ENCODE measurements around the gene ZNF335. TPM values are rescaled to one million over a fixed set of nuclear protein-coding genes. Genes with fewer than 3 reads are reported as not detected.

The ZNF335 gene, protein sequence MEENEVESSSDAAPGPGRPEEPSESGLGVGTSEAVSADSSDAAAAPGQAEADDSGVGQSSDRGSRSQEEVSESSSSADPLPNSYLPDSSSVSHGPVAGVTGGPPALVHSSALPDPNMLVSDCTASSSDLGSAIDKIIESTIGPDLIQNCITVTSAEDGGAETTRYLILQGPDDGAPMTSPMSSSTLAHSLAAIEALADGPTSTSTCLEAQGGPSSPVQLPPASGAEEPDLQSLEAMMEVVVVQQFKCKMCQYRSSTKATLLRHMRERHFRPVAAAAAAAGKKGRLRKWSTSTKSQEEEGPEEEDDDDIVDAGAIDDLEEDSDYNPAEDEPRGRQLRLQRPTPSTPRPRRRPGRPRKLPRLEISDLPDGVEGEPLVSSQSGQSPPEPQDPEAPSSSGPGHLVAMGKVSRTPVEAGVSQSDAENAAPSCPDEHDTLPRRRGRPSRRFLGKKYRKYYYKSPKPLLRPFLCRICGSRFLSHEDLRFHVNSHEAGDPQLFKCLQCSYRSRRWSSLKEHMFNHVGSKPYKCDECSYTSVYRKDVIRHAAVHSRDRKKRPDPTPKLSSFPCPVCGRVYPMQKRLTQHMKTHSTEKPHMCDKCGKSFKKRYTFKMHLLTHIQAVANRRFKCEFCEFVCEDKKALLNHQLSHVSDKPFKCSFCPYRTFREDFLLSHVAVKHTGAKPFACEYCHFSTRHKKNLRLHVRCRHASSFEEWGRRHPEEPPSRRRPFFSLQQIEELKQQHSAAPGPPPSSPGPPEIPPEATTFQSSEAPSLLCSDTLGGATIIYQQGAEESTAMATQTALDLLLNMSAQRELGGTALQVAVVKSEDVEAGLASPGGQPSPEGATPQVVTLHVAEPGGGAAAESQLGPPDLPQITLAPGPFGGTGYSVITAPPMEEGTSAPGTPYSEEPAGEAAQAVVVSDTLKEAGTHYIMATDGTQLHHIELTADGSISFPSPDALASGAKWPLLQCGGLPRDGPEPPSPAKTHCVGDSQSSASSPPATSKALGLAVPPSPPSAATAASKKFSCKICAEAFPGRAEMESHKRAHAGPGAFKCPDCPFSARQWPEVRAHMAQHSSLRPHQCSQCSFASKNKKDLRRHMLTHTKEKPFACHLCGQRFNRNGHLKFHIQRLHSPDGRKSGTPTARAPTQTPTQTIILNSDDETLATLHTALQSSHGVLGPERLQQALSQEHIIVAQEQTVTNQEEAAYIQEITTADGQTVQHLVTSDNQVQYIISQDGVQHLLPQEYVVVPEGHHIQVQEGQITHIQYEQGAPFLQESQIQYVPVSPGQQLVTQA (N-terminal part only)
- 10 to 100 TPM; 13.1 to 14.6 (median 13.5) TPM for total RNA-seq (2021; fragmentation: NEBNext Ultra II Directional; extraction: Animal tissue kit (Norgen Biotek cat#: 25700))
- long read RNA-seq, partial matches to known transcripts, result 3 of 4 reads
- long read RNA-seq, other reads (novel, unspliced or antisense), result 1 of 4 reads

DNA sequence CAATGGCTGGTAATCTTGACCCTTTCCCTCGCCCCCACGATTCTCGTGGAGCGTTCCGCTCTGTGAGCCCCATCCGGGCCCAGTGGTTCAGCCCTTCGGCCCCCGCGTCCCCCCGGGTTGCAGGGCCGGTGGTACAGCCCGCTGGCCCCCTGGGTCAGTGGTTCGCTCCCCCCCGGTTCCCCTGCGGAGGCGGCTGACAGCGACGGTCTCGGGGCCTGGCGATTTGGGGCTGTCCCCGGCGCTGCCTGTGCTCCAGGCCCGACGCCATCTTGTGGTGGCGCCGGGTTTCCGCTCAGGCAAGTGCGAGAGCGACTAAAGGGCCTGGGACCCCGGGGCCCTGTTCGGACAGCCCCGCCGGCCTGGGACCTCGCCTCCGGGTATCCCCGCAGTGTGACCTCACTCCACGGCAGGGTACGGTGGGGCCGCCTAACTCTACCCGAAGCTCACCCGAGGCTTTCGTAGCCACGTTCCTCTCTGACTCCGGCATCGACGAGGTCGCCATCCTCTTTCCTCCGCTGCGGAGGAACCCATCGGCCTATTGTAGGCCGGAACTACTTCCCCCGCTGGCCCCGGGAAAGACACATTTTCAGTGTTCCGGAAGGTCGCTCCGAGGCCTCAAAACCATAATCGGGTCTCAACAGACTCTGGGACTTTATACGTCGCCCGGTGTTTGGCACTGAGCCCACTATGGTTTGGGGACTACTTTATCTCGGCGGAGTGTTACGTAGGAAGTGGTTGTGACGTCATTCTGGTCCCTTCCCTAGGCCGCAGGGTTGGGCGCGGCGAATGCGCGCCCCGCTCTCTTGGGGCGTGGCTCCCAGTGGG is at the start of gene ZNF335:
Gene ZNF335, minus strand, starts transcription at position 529 of the 825 bp plus-strand sequence. CDS start 793 bp downstream, outside the sequence.
- TF ChIP-seq, protein P1, sequence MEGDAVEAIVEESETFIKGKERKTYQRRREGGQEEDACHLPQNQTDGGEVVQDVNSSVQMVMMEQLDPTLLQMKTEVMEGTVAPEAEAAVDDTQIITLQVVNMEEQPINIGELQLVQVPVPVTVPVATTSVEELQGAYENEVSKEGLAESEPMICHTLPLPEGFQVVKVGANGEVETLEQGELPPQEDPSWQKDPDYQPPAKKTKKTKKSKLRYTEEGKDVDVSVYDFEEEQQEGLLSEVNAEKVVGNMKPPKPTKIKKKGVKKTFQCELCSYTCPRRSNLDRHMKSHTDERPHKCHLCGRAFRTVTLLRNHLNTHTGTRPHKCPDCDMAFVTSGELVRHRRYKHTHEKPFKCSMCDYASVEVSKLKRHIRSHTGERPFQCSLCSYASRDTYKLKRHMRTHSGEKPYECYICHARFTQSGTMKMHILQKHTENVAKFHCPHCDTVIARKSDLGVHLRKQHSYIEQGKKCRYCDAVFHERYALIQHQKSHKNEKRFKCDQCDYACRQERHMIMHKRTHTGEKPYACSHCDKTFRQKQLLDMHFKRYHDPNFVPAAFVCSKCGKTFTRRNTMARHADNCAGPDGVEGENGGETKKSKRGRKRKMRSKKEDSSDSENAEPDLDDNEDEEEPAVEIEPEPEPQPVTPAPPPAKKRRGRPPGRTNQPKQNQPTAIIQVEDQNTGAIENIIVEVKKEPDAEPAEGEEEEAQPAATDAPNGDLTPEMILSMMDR (IDR thresholded peaks at IDR 0.05), result peak; percentile 75
- peaks cover 5% of the 10 kb centered on the region; the same call in 1 of the 2 replicates for H3K36me3 Mint-ChIP-seq (ENCODE audit: low read depth)
- no peaks in the 10 kb centered on the region for H3K9me3 Mint-ChIP-seq
- peak within 1 kb of the TSS; percentile 86 for H3K4me3 Mint-ChIP-seq
- peak; percentile 92 for DNase-seq
- peaks cover 41% of the 10 kb centered on the region for H3K4me1 Mint-ChIP-seq (ENCODE audit: low read depth)
- peaks cover 4% of the 10 kb centered on the region for H3K27me3 Mint-ChIP-seq (ENCODE audit: insufficient read depth)
- peak within 1 kb of the TSS; percentile 100 for H3K27ac Mint-ChIP-seq

DNA sequence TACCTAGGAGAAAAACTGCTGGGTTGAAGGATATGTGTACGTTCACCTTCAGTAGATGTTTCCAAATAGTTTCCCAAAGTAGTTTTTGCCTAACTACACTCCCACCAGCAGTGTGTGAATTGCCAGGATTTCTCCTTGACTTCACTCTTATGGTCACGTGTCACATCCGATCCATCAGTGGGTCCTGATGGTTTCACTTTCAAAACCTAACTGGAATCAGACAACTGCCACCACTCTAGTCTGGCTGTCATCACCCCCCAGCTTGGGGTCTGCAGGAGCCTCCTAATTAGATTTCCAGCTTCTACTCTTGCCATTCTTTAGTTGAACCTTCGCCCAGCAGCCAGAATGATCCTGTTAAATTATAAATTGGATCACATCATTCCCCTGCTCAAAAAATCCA is 48.6 kb upstream of the ZNF335 start:
- Mint-ChIP-seq H3K4me3 (no peak overlapping the region), H3K36me3 (ENCODE audit: low read depth) (no peaks in the 10 kb centered on the region), H3K9me3 (no peaks in the 10 kb centered on the region), H3K27me3 (ENCODE audit: insufficient read depth) (peaks cover 37% of the 10 kb centered on the region), H3K4me1 (ENCODE audit: low read depth) (no peaks in the 10 kb centered on the region), H3K27ac (no peak overlapping the region)
- DNase-seq, result no peak
- TF ChIP-seq, protein P1 (IDR thresholded peaks at IDR 0.05), result no peak

DNA sequence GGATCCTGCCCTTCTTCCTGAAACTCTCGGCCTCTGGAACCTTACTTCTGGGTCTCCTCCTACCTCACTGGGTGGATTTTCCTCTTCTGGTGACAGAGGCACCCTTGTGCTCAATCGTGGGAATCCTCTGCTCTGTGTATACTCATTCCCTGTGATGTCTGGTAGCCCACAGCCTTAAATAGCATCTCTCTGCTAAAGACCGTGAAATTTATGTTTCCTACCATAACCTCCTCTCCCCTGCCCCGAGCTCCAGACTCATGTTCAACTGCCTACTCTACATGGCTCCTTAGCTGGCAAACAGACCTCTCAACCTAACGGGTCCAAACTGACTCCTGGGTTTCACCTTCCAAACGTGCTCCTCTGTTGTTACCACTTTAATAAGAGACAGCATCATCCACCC is 46.6 kb upstream of the ZNF335 start:
- DNase-seq, result no peak
- Mint-ChIP-seq H3K27ac (no peak overlapping the region), H3K4me3 (no peak overlapping the region), H3K4me1 (ENCODE audit: low read depth) (no peaks in the 10 kb centered on the region), H3K27me3 (ENCODE audit: insufficient read depth) (peaks cover 27% of the 10 kb centered on the region), H3K9me3 (no peaks in the 10 kb centered on the region), H3K36me3 (ENCODE audit: low read depth) (no peaks in the 10 kb centered on the region)
- TF ChIP-seq, protein P1 (IDR thresholded peaks at IDR 0.05), result no peak

DNA sequence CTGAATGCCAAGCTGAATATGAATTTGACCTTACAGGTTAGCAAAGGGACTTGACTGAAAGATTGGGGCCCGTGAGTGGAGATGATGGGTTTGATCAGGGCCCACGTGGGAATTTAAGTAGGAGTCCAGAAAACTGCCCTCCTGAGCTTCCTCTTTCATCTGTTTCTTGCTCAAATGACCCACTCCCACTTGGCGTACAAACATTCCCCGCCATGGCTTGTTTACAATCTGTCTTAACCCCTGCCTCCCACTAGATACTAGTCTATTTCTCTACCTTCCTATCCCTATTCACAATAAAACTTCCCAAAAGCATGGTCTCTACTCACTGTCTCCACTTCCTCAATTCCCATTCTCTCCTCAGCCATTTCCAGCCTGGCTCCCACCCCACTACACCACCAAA is 46.1 kb upstream of the ZNF335 start:
- H3K9me3 Mint-ChIP-seq, result no peaks in the 10 kb centered on the region
- H3K27me3 Mint-ChIP-seq (ENCODE audit: insufficient read depth), result peaks cover 28% of the 10 kb centered on the region
- no peak overlapping the region for H3K4me3 Mint-ChIP-seq
- no peak for DNase-seq
- no peak overlapping the region for H3K27ac Mint-ChIP-seq
- TF ChIP-seq, protein P1 (IDR thresholded peaks at IDR 0.05), result no peak
- no peaks in the 10 kb centered on the region for H3K36me3 Mint-ChIP-seq (ENCODE audit: low read depth)
- no peaks in the 10 kb centered on the region for H3K4me1 Mint-ChIP-seq (ENCODE audit: low read depth)
